ENCODE results near the gene TBATA.

The TBATA gene

DNA sequence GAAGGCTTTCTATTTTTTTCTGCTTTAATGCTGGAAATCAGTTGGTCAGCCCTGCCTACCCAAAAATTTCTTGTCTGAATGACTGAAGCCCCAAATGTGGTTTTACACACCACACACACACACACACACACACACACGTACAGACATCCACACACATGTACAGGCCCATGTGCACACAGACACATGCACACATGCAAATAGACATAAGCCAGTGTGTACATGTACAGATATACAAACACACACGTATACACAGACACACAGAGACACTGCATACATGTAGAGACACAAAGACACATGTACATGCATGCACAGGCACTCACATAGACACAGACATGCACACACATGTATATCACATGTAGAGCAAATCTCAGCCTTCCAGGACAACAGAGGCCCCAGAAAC is 54.2 kb downstream of the TBATA start:
- no peak for DNase-seq (ENCODE audit: low read depth)
- TF ChIP-seq, protein P1, sequence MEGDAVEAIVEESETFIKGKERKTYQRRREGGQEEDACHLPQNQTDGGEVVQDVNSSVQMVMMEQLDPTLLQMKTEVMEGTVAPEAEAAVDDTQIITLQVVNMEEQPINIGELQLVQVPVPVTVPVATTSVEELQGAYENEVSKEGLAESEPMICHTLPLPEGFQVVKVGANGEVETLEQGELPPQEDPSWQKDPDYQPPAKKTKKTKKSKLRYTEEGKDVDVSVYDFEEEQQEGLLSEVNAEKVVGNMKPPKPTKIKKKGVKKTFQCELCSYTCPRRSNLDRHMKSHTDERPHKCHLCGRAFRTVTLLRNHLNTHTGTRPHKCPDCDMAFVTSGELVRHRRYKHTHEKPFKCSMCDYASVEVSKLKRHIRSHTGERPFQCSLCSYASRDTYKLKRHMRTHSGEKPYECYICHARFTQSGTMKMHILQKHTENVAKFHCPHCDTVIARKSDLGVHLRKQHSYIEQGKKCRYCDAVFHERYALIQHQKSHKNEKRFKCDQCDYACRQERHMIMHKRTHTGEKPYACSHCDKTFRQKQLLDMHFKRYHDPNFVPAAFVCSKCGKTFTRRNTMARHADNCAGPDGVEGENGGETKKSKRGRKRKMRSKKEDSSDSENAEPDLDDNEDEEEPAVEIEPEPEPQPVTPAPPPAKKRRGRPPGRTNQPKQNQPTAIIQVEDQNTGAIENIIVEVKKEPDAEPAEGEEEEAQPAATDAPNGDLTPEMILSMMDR (conservative IDR thresholded peaks at IDR 0.05; ENCODE audit: control insufficient read depth, insufficient read depth, low read depth, low read length), result no peak
- no peak overlapping the region for H3K4me3 ChIP-seq (ENCODE audit: control insufficient read depth, low read depth, low read length)

DNA sequence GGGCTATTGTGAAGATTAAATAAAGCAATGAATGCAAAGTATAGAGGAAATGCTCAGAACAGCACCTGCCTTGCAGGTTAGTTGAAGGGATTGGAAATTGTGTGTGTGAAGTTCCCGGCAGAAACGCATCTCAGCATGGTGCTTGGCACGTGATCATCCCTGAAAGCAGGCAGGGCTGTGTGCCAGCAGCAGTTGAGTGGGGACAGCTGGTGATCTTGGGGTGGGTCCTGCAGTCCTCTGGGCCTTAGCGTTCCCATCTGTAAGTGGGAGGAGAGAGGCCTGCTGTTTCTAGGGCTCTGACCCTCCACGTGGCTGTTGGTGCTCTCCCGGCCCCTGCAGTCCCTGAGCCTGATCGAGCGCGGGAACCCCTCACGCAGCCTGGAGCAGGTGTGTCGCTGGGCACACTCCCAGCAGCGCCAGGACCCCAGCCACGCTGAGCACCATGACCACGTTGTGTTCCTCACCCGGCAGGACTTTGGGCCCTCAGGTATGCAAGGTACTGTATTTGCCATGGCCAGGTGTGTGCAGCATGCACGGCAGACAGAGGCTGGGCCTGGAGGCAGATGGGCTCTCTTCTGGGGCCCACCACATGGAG is 55.3 kb downstream of the TBATA start:
- TF ChIP-seq, protein P1 (conservative IDR thresholded peaks at IDR 0.05; ENCODE audit: control insufficient read depth, insufficient read depth, low read depth, low read length), result no peak
- no peak for DNase-seq (ENCODE audit: low read depth)
- no peak overlapping the region for H3K4me3 ChIP-seq (ENCODE audit: control insufficient read depth, low read depth, low read length)

DNA sequence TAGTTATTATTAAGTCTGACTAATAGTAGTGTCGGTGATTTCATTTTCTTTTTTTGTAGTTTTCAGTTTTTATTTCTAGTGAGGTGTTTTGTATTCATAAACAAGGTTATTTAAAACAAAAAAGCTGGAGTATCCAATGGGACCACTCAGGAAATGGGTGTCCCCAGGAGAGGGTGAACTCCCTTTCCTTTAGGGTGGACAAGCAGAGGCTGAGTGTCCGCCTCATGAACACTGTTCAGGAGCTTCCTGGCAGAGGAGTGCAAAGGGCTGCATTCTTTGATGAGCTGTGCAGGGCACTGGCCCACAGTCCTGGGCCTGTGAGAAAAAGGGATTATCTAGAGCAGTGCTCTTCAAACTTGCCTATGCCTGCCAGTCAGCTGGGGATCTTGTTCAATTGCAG is 56.8 kb downstream of the TBATA start:
- H3K4me3 ChIP-seq (ENCODE audit: control insufficient read depth, low read depth, low read length), result no peak overlapping the region
- TF ChIP-seq, protein P1 (conservative IDR thresholded peaks at IDR 0.05; ENCODE audit: control insufficient read depth, insufficient read depth, low read depth, low read length), result no peak
- DNase-seq (ENCODE audit: low read depth), result no peak

DNA sequence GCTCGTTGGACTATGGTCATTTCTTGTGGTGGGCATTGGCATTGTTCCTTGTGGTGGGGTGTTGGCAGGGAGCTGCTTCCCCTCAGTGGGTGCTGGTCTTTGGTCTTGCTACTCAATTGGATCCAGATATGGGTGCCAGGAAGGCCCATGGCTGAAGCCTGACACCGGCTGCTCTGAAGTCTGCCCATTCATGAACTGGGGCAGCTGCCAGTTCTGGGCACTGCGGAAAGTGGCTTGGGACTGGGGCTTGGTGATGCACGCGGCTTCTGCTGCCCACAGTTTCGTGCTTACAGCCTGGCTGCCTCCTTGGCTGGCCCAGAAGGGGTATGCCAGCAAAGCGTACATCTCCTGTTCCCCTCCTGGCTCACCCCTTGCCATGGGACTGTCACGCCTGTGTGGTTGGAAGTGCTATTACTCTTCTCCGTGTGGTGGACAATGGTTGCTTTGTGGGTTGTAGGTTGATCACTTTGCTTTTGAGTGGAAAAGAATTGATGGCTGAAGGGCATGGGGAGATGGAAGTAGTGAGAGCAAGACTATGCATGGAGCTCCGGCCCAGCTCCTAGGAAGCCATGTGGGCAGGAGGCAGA is 58.2 kb downstream of the TBATA start:
- DNase-seq (ENCODE audit: low read depth), result no peak
- TF ChIP-seq, protein P1 (conservative IDR thresholded peaks at IDR 0.05; ENCODE audit: control insufficient read depth, insufficient read depth, low read depth, low read length), result no peak
- H3K4me3 ChIP-seq (ENCODE audit: control insufficient read depth, low read depth, low read length), result no peak overlapping the region

DNA sequence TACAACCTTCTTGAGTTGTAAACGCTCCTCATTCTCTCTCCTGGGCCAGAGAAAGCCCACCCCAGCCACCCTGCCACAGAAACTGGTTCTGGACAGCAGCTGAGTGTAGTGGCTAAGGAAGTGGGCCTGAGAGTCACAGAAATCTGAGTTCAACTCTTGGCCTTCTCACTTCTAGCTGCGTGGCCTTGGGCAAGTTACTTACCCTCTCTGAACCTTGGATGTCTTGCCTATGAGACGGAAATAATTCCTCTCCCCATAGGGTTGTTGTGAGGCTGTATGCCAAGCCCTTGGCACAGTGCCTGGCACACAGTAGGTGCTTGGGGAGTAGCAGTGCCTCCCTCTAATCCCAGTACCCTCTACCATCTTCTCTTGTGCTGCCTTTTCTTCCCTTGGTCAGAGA is 61.4 kb downstream of the TBATA start:
- no peak overlapping the region for H3K4me3 ChIP-seq (ENCODE audit: control insufficient read depth, low read depth, low read length)
- TF ChIP-seq, protein P1 (conservative IDR thresholded peaks at IDR 0.05; ENCODE audit: control insufficient read depth, insufficient read depth, low read depth, low read length), result no peak
- no peak for DNase-seq (ENCODE audit: low read depth)

DNA sequence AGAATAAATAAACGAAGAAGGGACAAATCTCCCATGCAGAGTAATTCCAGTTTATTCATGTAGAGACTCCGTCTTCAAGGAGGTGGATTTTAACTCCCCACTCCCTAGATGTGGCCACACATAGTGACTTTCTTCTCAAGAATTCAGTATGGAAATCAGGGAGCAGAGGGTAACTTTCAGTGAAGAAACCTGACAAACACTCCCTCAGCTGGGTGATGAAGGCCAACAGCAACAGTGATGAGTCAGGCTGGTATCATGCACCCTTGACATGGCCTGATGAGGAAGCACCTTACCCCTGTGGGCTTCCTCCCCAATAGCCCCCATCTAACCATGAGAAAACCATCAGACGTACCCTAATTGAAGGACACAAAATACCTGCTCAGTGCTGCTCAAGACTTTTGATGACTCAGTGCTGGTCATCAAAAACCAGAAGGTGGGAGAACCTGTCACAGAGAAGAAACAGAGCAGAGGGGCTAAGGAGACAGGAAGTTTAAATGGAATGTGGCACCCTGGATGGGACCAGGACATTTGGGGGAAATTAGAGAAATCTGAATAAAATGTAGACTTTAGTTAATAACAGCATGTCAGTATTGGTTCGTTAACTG is 62.3 kb downstream of the TBATA start:
- TF ChIP-seq, protein P1 (conservative IDR thresholded peaks at IDR 0.05; ENCODE audit: control insufficient read depth, insufficient read depth, low read depth, low read length), result no peak
- no peak overlapping the region for H3K4me3 ChIP-seq (ENCODE audit: control insufficient read depth, low read depth, low read length)
- DNase-seq (ENCODE audit: low read depth), result peak; percentile 69

Data from fibroblast of mammary gland (primary cell).